ENCODE data around the gene CHD2. TPM values are rescaled to one million over a fixed set of nuclear protein-coding genes. Genes with fewer than 3 reads are reported as not detected.
"Not testable (repeated sequence)": the region's sequence is repeated elsewhere in the genome, so short reads cannot be mapped to it uniquely, and the experiment has no call there.

Gene CHD2
- total RNA-seq, 1 experiment from 2014 or later, result 37.3 TPM

DNA sequence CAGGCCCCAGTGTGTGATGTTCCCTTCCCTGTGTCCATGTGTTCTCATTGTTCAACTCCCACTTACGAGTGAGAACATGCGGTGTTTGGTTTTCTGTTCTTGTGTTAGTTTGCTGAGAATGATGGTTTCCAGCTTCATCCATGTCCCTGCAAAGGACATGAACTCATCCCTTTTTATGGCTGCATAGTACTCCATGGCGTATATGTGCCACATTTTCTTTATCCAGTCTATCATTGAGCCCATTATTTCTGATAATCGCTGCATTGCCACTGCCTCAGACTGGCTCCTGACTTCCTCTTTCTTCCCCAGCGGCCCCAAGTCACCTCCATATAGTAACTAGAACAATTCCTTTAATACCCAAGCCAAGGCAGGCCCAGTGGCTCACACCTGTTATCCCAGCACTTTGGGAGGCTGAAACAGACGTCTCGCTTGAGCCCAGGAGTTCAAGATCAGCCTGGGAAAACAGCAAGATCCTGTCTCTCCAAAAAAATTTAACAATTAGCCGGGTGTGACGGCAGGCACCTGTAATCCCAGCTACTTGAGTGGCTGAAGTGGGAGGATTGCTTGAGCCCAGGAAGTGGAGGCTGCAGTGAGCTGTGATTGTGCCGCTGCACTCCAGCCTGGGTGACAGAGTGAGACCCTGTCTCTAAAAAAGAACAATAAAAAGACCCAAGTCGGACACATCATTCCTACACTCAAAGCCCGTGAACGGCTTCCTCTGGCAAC lies 139.6 kb downstream of the CHD2 start:
- not testable (repeated sequence) for H3K27ac ChIP-seq (ENCODE audit: low read length); H3K79me2 ChIP-seq (ENCODE audit: low read length); H3K27me3 ChIP-seq (ENCODE audit: low read length); H3K36me3 ChIP-seq (ENCODE audit: insufficient read depth, low read length); H3K9me2 ChIP-seq (replicated peaks; ENCODE audit: insufficient read depth, low read length); DNase-seq; H3K9ac ChIP-seq (ENCODE audit: low read length); H3K4me2 ChIP-seq (ENCODE audit: low read depth, low read length, poor library complexity, severe bottlenecking); H4K20me1 ChIP-seq (ENCODE audit: insufficient read depth, low read depth, low read length); H2AFZ ChIP-seq (ENCODE audit: low read length); H3K4me3 ChIP-seq (ENCODE audit: low read length); H3K9me3 ChIP-seq (ENCODE audit: low read length); H3K4me1 ChIP-seq (ENCODE audit: low read length)

DNA sequence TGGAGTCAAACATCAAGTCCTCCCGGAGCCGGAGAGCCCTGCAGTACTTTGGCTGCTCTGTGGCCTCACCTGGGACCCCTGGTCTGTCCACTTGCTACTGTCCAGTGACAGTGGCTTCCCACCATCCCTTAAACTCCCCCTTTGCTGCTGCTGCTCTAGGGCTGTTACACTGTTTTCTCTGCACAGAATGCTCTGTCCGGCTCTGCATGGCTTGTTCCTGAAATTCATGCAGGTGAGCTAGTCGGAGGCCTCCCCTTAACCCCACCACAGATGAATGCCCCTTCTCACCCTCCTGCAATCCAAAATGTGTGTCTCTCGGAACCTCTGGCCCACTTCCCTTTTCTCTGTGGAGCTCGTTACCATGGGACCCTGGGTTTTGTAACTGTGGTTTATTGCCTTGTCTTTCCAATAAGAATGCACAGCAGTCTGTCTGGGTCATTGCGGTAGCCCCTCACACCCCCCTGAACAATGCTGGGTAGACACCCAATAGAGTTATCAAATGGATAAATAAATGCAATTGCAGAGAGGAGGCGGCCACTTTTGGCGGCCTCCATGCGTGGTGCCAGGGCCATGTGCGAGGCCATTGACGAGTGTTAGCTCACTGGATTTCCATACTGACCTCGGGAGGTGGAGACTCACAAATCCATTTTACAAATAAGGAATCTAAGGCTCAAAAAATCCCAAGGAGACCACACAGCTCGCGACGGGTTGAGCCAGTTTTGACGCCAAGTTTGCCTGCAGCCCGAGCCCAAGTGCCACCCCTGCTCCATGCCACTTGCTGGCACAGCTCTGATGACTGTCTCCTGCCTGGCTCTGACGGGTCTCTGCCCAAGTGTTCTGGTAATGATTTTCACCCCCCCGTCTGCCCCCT lies 140.4 kb downstream of the CHD2 start:
- H3K4me2 ChIP-seq (ENCODE audit: low read depth, low read length, poor library complexity, severe bottlenecking), result no peak overlapping the region
- no peaks in the 10 kb centered on the region for H3K9me2 ChIP-seq (replicated peaks; ENCODE audit: insufficient read depth, low read length)
- H3K27ac ChIP-seq (ENCODE audit: low read length), result no peak overlapping the region
- H3K9me3 ChIP-seq (ENCODE audit: low read length), result no peaks in the 10 kb centered on the region
- H3K27me3 ChIP-seq (ENCODE audit: low read length), result no peaks in the 10 kb centered on the region
- no peak overlapping the region for H3K9ac ChIP-seq (ENCODE audit: low read length)
- no peak for DNase-seq
- no peak overlapping the region for H3K4me3 ChIP-seq (ENCODE audit: low read length)
- H3K79me2 ChIP-seq (ENCODE audit: low read length), result no peaks in the 10 kb centered on the region
- H3K36me3 ChIP-seq (ENCODE audit: insufficient read depth, low read length), result no peaks in the 10 kb centered on the region
- no peak overlapping the region for H2AFZ ChIP-seq (ENCODE audit: low read length)
- H4K20me1 ChIP-seq (ENCODE audit: insufficient read depth, low read depth, low read length), result no peaks in the 10 kb centered on the region
- no peaks in the 10 kb centered on the region for H3K4me1 ChIP-seq (ENCODE audit: low read length)

- H3K27ac ChIP-seq (ENCODE audit: low read length), result no peak overlapping the region
- H3K79me2 ChIP-seq (ENCODE audit: low read length), result no peaks in the 10 kb centered on the region
- no peak overlapping the region for H2AFZ ChIP-seq (ENCODE audit: low read length)
- no peaks in the 10 kb centered on the region for H3K9me3 ChIP-seq (ENCODE audit: low read length)
- no peak overlapping the region for H3K4me3 ChIP-seq (ENCODE audit: low read length)
- no peak for DNase-seq
- H3K9ac ChIP-seq (ENCODE audit: low read length), result no peak overlapping the region
- no peaks in the 10 kb centered on the region for H3K9me2 ChIP-seq (replicated peaks; ENCODE audit: insufficient read depth, low read length)
- no peaks in the 10 kb centered on the region for H3K36me3 ChIP-seq (ENCODE audit: insufficient read depth, low read length)
- H3K4me2 ChIP-seq (ENCODE audit: low read depth, low read length, poor library complexity, severe bottlenecking), result no peak overlapping the region
- H3K4me1 ChIP-seq (ENCODE audit: low read length), result no peaks in the 10 kb centered on the region
- no peaks in the 10 kb centered on the region for H4K20me1 ChIP-seq (ENCODE audit: insufficient read depth, low read depth, low read length)
- no peaks in the 10 kb centered on the region for H3K27me3 ChIP-seq (ENCODE audit: low read length)
Observed at GRCh38 chr15:93041159-93041547, 141.0 kb downstream of the CHD2 start.

GRCh38 chr15:93042211-93042610 lies 142.1 kb downstream of the CHD2 start:
- H3K4me2 ChIP-seq (ENCODE audit: low read depth, low read length, poor library complexity, severe bottlenecking), result no peak overlapping the region
- no peaks in the 10 kb centered on the region for H3K79me2 ChIP-seq (ENCODE audit: low read length)
- no peaks in the 10 kb centered on the region for H3K9me3 ChIP-seq (ENCODE audit: low read length)
- no peaks in the 10 kb centered on the region for H3K36me3 ChIP-seq (ENCODE audit: insufficient read depth, low read length)
- H3K4me3 ChIP-seq (ENCODE audit: low read length), result no peak overlapping the region
- no peaks in the 10 kb centered on the region for H3K4me1 ChIP-seq (ENCODE audit: low read length)
- H3K27ac ChIP-seq (ENCODE audit: low read length), result no peak overlapping the region
- no peaks in the 10 kb centered on the region for H3K27me3 ChIP-seq (ENCODE audit: low read length)
- no peaks in the 10 kb centered on the region for H4K20me1 ChIP-seq (ENCODE audit: insufficient read depth, low read depth, low read length)
- no peak overlapping the region for H2AFZ ChIP-seq (ENCODE audit: low read length)
- H3K9me2 ChIP-seq (replicated peaks; ENCODE audit: insufficient read depth, low read length), result no peaks in the 10 kb centered on the region
- DNase-seq, result no peak
- H3K9ac ChIP-seq (ENCODE audit: low read length), result no peak overlapping the region

GRCh38 chr15:93042691-93043378 lies 142.7 kb downstream of the CHD2 start:
- Histone ChIP-seq H2AFZ (ENCODE audit: low read length) (no peak overlapping the region), H3K4me3 (ENCODE audit: low read length) (no peak overlapping the region), H3K27me3 (ENCODE audit: low read length) (no peaks in the 10 kb centered on the region), H3K36me3 (ENCODE audit: insufficient read depth, low read length) (no peaks in the 10 kb centered on the region), H3K27ac (ENCODE audit: low read length) (no peak overlapping the region), H4K20me1 (ENCODE audit: insufficient read depth, low read depth, low read length) (no peaks in the 10 kb centered on the region), H3K9ac (ENCODE audit: low read length) (no peak overlapping the region), H3K79me2 (ENCODE audit: low read length) (no peaks in the 10 kb centered on the region), H3K9me2 (replicated peaks; ENCODE audit: insufficient read depth, low read length) (no peaks in the 10 kb centered on the region), H3K4me2 (ENCODE audit: low read depth, low read length, poor library complexity, severe bottlenecking) (no peak overlapping the region), H3K4me1 (ENCODE audit: low read length) (no peaks in the 10 kb centered on the region), H3K9me3 (ENCODE audit: low read length) (no peaks in the 10 kb centered on the region)
- no peak for DNase-seq

DNA sequence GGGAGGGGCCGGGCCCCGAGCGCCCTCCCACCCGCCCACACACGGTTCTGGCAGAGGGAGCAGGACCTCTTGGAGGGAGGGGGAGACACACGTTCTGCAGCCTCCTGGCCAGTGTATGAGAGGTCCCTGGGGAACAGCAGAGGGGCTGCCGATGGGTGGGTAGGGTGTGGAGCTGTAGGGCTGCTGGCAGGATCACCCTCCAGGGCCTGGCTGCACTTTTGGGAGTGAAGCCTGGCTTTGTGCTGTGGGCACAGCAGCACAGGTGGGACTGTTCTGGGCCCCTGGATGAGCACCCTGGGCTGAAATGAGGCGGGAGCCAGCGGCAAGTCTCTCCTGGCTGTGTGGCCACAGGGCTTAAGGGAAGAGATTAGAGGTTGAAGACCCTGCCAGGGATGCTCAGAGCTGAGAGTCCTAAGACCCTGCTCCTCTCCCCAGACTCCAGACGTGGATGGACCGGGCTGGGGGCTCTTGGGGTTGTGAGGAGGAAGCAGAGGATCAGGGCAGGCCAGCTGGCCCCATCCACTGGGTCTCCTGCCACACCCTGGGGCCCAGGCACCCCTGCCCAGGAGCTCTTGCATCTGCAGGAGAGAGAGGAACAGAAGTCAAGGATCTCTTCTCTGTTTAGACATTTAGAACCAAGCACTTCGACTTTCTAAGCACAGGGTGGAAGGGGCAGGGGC lies 143.6 kb downstream of the CHD2 start:
- Histone ChIP-seq H3K36me3 (ENCODE audit: insufficient read depth, low read length) (no peaks in the 10 kb centered on the region), H3K9me2 (replicated peaks; ENCODE audit: insufficient read depth, low read length) (no peaks in the 10 kb centered on the region), H3K9ac (ENCODE audit: low read length) (no peak overlapping the region), H2AFZ (ENCODE audit: low read length) (no peak overlapping the region), H3K27me3 (ENCODE audit: low read length) (no peaks in the 10 kb centered on the region), H3K4me1 (ENCODE audit: low read length) (no peaks in the 10 kb centered on the region), H3K4me2 (ENCODE audit: low read depth, low read length, poor library complexity, severe bottlenecking) (no peak overlapping the region), H3K4me3 (ENCODE audit: low read length) (no peak overlapping the region), H3K79me2 (ENCODE audit: low read length) (no peaks in the 10 kb centered on the region), H4K20me1 (ENCODE audit: insufficient read depth, low read depth, low read length) (no peaks in the 10 kb centered on the region), H3K27ac (ENCODE audit: low read length) (no peak overlapping the region), H3K9me3 (ENCODE audit: low read length) (no peaks in the 10 kb centered on the region)
- no peak for DNase-seq

DNA sequence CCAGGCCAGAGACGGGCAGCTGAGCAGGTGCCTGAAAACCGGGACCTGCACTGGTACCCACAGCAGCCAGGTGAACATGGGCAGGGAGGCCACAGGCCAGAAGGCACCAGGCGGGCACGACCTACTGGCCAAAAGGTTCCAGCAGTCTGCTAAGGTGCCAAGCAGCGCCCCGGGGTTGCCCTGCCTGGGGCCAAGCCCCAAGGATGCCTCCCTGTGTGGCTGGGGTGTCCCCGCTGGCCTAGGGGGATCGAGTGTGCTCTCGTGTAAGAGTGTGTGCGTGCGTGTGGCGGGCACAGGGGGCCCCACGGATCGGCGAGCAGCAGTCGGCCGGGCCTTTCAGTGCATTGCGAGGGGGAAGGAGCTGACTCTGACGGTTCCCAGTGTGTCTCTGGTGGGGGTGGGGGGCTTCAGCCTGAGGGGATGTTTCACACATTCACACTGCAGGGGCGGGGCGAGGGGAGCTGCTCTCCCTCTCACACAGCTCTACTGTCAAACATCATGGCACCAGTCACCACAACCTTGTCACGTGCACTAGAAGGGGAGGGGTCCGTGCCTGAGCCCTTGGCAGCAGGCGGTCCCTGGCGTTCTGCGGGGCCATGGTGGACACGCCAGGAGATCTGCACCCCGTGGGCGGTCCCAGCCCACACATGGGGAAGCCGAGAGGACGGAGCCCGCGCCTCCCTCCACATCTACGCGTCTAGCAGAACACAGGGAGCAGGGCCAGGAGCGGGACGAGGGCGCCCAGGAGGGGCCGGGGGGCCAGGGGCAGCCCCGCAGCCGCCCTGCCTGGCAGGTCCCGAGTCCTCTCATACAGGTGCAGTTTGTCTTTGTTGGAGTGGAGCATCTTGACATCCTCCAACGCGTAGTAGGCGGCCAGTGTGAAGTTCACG lies 144.4 kb downstream of the CHD2 start:
- Histone ChIP-seq H3K79me2 (ENCODE audit: low read length) (no peaks in the 10 kb centered on the region), H3K4me1 (ENCODE audit: low read length) (no peaks in the 10 kb centered on the region), H3K27me3 (ENCODE audit: low read length) (no peaks in the 10 kb centered on the region), H3K36me3 (ENCODE audit: insufficient read depth, low read length) (no peaks in the 10 kb centered on the region), H3K4me2 (ENCODE audit: low read depth, low read length, poor library complexity, severe bottlenecking) (no peak overlapping the region), H2AFZ (ENCODE audit: low read length) (no peak overlapping the region), H3K9ac (ENCODE audit: low read length) (no peak overlapping the region), H3K9me2 (replicated peaks; ENCODE audit: insufficient read depth, low read length) (no peaks in the 10 kb centered on the region), H4K20me1 (ENCODE audit: insufficient read depth, low read depth, low read length) (no peaks in the 10 kb centered on the region), H3K27ac (ENCODE audit: low read length) (no peak overlapping the region), H3K9me3 (ENCODE audit: low read length) (no peaks in the 10 kb centered on the region), H3K4me3 (ENCODE audit: low read length) (no peak overlapping the region)
- DNase-seq, result no peak

Data from Karpas-422 (cell line).